ENCODE measurements around the gene CYP4F11.

GRCh38 chr19:15979293-15979692, 45.0 kb upstream of the CYP4F11 start:
- TF ChIP-seq POLR2A (IDR thresholded peaks at IDR 0.05; ENCODE audit: low read length): no peak
- TF ChIP-seq GATA1 (IDR thresholded peaks at IDR 0.05; ENCODE audit: low read depth, low read length): no peak
